Esophagus squamous epithelium (tissue), 5 donors: ENCODE data around the gene CDKL2. TPM values are rescaled to one million over a fixed set of nuclear protein-coding genes. Genes with fewer than 3 reads are reported as not detected.

ENCODE experiments used
- DNase-seq: peaks from one replicate; lab custom pipeline; 2025; lab: John Stamatoyannopoulos, UW
- H3K27ac ChIP-seq, 4 donors: fragments of 200-600 bp; sonication (generic); one replicate each; pipeline ENCODE4 v1.5.1; 2016 to 2019; ENCODE audit warnings: mild to moderate bottlenecking in 1 of 4
- H3K27me3 ChIP-seq, 4 donors: fragments of 200-600 bp; sonication (generic); 1 replicate in 3 of 4; 2 replicates in 1 of 4; pipeline versions ENCODE4 v1.5.1 to v1.6.0; 2017 to 2021; ENCODE audit warnings: antibody characterized with exemption in 1 of 4
- H3K36me3 ChIP-seq, 3 donors: fragments of 200-600 bp; sonication (generic); one replicate each; pipeline ENCODE4 v1.5.1; 2016 to 2019
- H3K4me1 ChIP-seq, 3 donors: fragments of 200-600 bp; sonication (generic); one replicate each; pipeline ENCODE4 v1.5.1; 2017 to 2019
- H3K4me3 ChIP-seq, 4 donors: fragments of 200-600 bp; sonication (generic); 1 replicate in 3 of 4; 2 replicates in 1 of 4; pipeline ENCODE4 v1.5.1; 2016 to 2019; ENCODE audit warnings: mild to moderate bottlenecking in 2 of 4, moderate library complexity in 1 of 4
- H3K9me3 ChIP-seq, 3 donors: fragments of 200-600 bp; sonication (generic); one replicate each; pipeline ENCODE4 v1.5.1; 2016 to 2019
- CTCF ChIP-seq, 6 experiments: fragments of 450-650 bp in 4 of 6; fragments of 200-600 bp in 2 of 6; sonication (generic) in 2 of 6; IDR thresholded peaks; one replicate each; pipeline ENCODE4 v1.5.1; 2016 to 2019; ENCODE audit warnings: antibody characterized with exemption in 6 of 6, mild to moderate bottlenecking in 4 of 6, moderate library complexity in 4 of 6
- POLR2A ChIP-seq, 4 donors: fragments of 450-650 bp; IDR thresholded peaks; one replicate each; pipeline ENCODE4 v1.6.1; 2017; ENCODE audit warnings: antibody characterized with exemption in 4 of 4, mild to moderate bottlenecking in 4 of 4, moderate library complexity in 3 of 4
- WGBS, 2 donors: methylation state at CpG; one replicate each; pipeline ENCODE4 v1.1.5; 2018; 5-methylcytosine and 5-hydroxymethylcytosine counted together
- intact Hi-C: fragments of 100-400 bp; cut with DNase I; formaldehyde crosslinking; loops from one replicate; pipeline ENCODE4 v1.15.0; 2022
- total RNA-seq, 4 donors: library from RNA; depleted of rRNA; stranded (reverse); fragments of >200 nt; gene quantifications; one replicate each; pipeline ENCODE4 v1.1.0, GENCODE V29; 2016
- donor health status: DM: yes; HTN: yes; CAD: no.

The CDKL2 gene
- 1 to 10 TPM in 2 of 4 donors, under 1 TPM in 2; 0.13 to 1.3 (median 0.71) TPM for total RNA-seq

DNA sequence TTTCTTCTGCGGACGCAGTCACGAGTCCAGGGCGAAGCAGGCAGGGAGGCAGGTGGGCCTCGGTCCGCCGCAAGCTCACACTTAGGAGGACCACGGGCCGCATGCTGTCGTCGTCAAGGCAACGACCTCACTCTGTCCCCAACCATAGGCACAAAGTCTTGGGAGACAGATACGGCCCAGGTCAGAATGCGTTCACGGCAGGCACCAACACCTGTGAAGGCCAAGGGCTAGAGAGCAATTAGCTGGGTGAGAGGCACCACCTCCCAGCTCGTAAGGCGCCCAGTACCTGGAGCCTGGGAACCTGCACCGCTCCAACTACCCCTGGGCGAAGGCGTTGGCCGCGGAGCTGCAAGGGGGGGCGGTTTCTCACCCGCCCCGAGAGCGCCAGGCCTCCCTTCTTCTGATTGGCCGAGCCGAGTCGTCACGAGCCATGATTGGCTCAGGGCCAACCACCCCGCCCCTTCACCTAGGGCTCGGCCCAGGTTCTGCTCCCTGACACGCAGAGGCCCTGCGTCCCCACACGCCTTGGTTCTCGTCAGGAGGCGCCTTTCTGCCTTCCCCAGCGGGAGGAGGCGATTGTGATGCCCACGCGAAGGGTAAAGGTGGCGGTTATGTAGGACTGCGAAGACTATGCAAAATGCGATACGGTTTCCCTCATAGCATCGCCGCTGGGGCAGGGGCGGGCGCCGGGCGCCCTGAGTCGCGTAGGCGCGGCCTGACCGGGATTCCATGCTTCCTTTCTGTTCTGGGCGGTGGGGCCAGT lies at the start of gene CDKL2:
Gene CDKL2 (minus strand): TSS at position 355 of the 763 bp plus-strand sequence. CDS start 4,540 bp downstream, outside the sequence.
- DNase-seq: peak; percentile 16
- Histone ChIP-seq H3K27ac (peak within 1 kb of the TSS in 3 of 4 donors; percentile 1 to 67 (median 23)), H3K27me3 (no peaks in the 10 kb centered on the region), H3K36me3 (no peaks in the 10 kb centered on the region), H3K4me3 (peak within 1 kb of the TSS; percentile 32 to 67 (median 51)), H3K4me1 (peaks cover 0 to 21% (median 0%) of the 10 kb centered on the region in 3 donors), H3K9me3 (no peaks in the 10 kb centered on the region)
- no peak for TF ChIP-seq CTCF (IDR thresholded peaks at IDR 0.05)
- peak in 1 of 4 donors; percentile 46 for TF ChIP-seq POLR2A (IDR thresholded peaks at IDR 0.05)
- intact Hi-C loops: no loop called here
- WGBS, 2 donors: 2 to 20% methylated on average over 9 to 18 of the region's 57 CpGs

- Histone ChIP-seq H3K27ac (no peak overlapping the region), H3K4me3 (no peak overlapping the region), H3K9me3 (no peaks in the 10 kb centered on the region), H3K27me3 (no peaks in the 10 kb centered on the region), H3K4me1 (peaks cover 2 to 9% (median 4%) of the 10 kb centered on the region in 3 donors), H3K36me3 (no peaks in the 10 kb centered on the region)
- no peak for DNase-seq
- intact Hi-C loops: no loop called here
- TF ChIP-seq CTCF (IDR thresholded peaks at IDR 0.05) (no peak), POLR2A (IDR thresholded peaks at IDR 0.05) (no peak)
Observed at GRCh38 chr4:75678965-75679364, 48.6 kb upstream of the CDKL2 start.

GRCh38 chr4:75678473-75678872 lies 48.1 kb upstream of the CDKL2 start:
- no peaks in the 10 kb centered on the region for H3K27me3 ChIP-seq
- DNase-seq: no peak
- H3K4me1 ChIP-seq: peaks cover 5 to 13% (median 7%) of the 10 kb centered on the region in 3 donors
- no peaks in the 10 kb centered on the region for H3K36me3 ChIP-seq
- intact Hi-C loops: no loop called here
- H3K9me3 ChIP-seq: no peaks in the 10 kb centered on the region
- no peak overlapping the region for H3K4me3 ChIP-seq
- TF ChIP-seq POLR2A (IDR thresholded peaks at IDR 0.05) (no peak), CTCF (IDR thresholded peaks at IDR 0.05) (no peak)
- no peak overlapping the region for H3K27ac ChIP-seq

- Histone ChIP-seq H3K36me3 (no peaks in the 10 kb centered on the region), H3K27me3 (no peaks in the 10 kb centered on the region), H3K4me3 (no peak overlapping the region), H3K4me1 (peaks cover 19 to 35% (median 21%) of the 10 kb centered on the region in 3 donors), H3K9me3 (no peaks in the 10 kb centered on the region), H3K27ac (no peak overlapping the region)
- intact Hi-C loops: no loop called here
- TF ChIP-seq POLR2A (IDR thresholded peaks at IDR 0.05): no peak
- TF ChIP-seq CTCF (IDR thresholded peaks at IDR 0.05): no peak
- no peak for DNase-seq
- WGBS, 2 donors: 85 to 95% methylated on average over 5 to 7 of the region's 11 CpGs
Observed at GRCh38 chr4:75675004-75675531, 44.7 kb upstream of the CDKL2 start.

GRCh38 chr4:75673959-75674328 lies 43.6 kb upstream of the CDKL2 start:
- intact Hi-C loops: loop anchor here (5.0 kb wide), 1 partner anchor 48 kb away; the partner anchor contains the start of gene USO1
- no peaks in the 10 kb centered on the region for H3K36me3 ChIP-seq
- no peaks in the 10 kb centered on the region for H3K27me3 ChIP-seq
- H3K4me3 ChIP-seq: peak overlapping the region; percentile 63 to 89 (median 84)
- no peak for TF ChIP-seq CTCF (IDR thresholded peaks at IDR 0.05)
- no peak for TF ChIP-seq POLR2A (IDR thresholded peaks at IDR 0.05)
- peak overlapping the region; percentile 90 to 97 (median 94) for H3K27ac ChIP-seq
- peaks cover 22 to 46% (median 24%) of the 10 kb centered on the region in 3 donors for H3K4me1 ChIP-seq
- H3K9me3 ChIP-seq: no peaks in the 10 kb centered on the region
- WGBS, 2 donors: 17 to 26% methylated on average over 5 of the region's 5 CpGs
- no peak for DNase-seq
